NCI-H2029 treated with DMSO at 0.1 percent for 48 hours (cell line): Measurements from ENCODE around the gene RMDN2.

Experiments
- DNase-seq: peaks from one replicate; lab custom pipeline; 2025; lab: John Stamatoyannopoulos, UW

RMDN2 gene

GRCh38 chr2:38045811-38046210 lies 120.7 kb downstream of the RMDN2 start:
- no peak for DNase-seq

- DNase-seq: no peak
Observed at GRCh38 chr2:38056216-38056615, 131.1 kb downstream of the RMDN2 start.

- no peak for DNase-seq
Observed at GRCh38 chr2:38057651-38058410, 132.7 kb downstream of the RMDN2 start.

GRCh38 chr2:38060236-38061018 lies 135.3 kb downstream of the RMDN2 start:
- DNase-seq: no peak

GRCh38 chr2:38064801-38065501 lies 139.9 kb downstream of the RMDN2 start:
- no peak for DNase-seq

GRCh38 chr2:38065502-38066135 lies 140.5 kb downstream of the RMDN2 start:
- no peak for DNase-seq

- no peak for DNase-seq
Observed at GRCh38 chr2:38066421-38067115, 141.5 kb downstream of the RMDN2 start.
